HG02870 (cell line): ENCODE results near the gene RNF112.

ENCODE experiments used
- ATAC-seq: cut with Tn5 transposase; IDR thresholded peaks from one replicate; pipeline ENCODE4 v1.9.1; 2021; ENCODE audit warnings: mild to moderate bottlenecking, moderate library complexity; ENCODE audit not compliant: unreplicated experiment

RNF112 gene

GRCh38 chr17:19387921-19388521 is 23.0 kb upstream of the RNF112 start:
- ATAC-seq = no peak

GRCh38 chr17:19388791-19389785 is 21.9 kb upstream of the RNF112 start:
- ATAC-seq = no peak

- ATAC-seq = no peak
Observed at GRCh38 chr17:19390951-19391350, 20.1 kb upstream of the RNF112 start.

- ATAC-seq = no peak
Observed at GRCh38 chr17:19391432-19391831, 19.6 kb upstream of the RNF112 start.

- ATAC-seq = no peak
Observed at GRCh38 chr17:19392303-19392702, 18.7 kb upstream of the RNF112 start.

- no peak for ATAC-seq
Observed at GRCh38 chr17:19397556-19398041, 13.4 kb upstream of the RNF112 start.

- no peak for ATAC-seq
Observed at GRCh38 chr17:19398301-19399181, 12.5 kb upstream of the RNF112 start.

- no peak for ATAC-seq
Observed at GRCh38 chr17:19399750-19400450, 11.1 kb upstream of the RNF112 start.

- no peak for ATAC-seq
Observed at GRCh38 chr17:19401321-19402010, 9.6 kb upstream of the RNF112 start.

GRCh38 chr17:19402171-19402570 is 8.9 kb upstream of the RNF112 start:
- no peak for ATAC-seq

GRCh38 chr17:19403021-19403420 is 8.0 kb upstream of the RNF112 start:
- ATAC-seq = no peak

GRCh38 chr17:19404264-19404663 is 6.8 kb upstream of the RNF112 start:
- ATAC-seq = no peak

- ATAC-seq = no peak
Observed at GRCh38 chr17:19405114-19405513, 5.9 kb upstream of the RNF112 start.

GRCh38 chr17:19407601-19408345 is 3.3 kb upstream of the RNF112 start:
- ATAC-seq = no peak

GRCh38 chr17:19408346-19408710 is 2.7 kb upstream of the RNF112 start:
- ATAC-seq = no peak

- no peak for ATAC-seq
Observed at GRCh38 chr17:19409066-19409465, 2.0 kb upstream of the RNF112 start.

GRCh38 chr17:19409509-19409908 is 1.5 kb upstream of the RNF112 start:
- ATAC-seq = no peak

GRCh38 chr17:19410091-19410490 is 941 bp upstream of the RNF112 start:
- ATAC-seq = no peak

GRCh38 chr17:19411631-19412030 is 599 bp downstream of the RNF112 start:
- no peak for ATAC-seq
